WTC11 (cell line): ENCODE data around the gene CARD11. TPM values are rescaled to one million over a fixed set of nuclear protein-coding genes. Genes with fewer than 3 reads are reported as not detected.

Experiments
- ATAC-seq: fragments of 200-7000 bp; cut with Tn5 transposase; 2 replicates; pipeline ENCODE4 v1.10.0; 2021; ENCODE audit warnings: mild to moderate bottlenecking, moderate library complexity
- CTCF ChIA-PET: fragments of 300-600 bp; sonication (Branson Sonifier 250); formaldehyde crosslinking; loops from one replicate; lab custom pipeline; 2021; ENCODE audit warnings: antibody characterized with exemption; lab: Charles Lee
- POLR2A ChIA-PET: fragments of 350-600 bp; sonication (Branson Sonifier 250); formaldehyde crosslinking; loops from one replicate; lab custom pipeline; 2021; ENCODE audit warnings: antibody characterized with exemption; lab: Charles Lee
- DNase-seq: peaks from one replicate; pipeline ENCODE4 v3.0.0; 2021; ENCODE audit warnings: low spot score
- H3K27ac Mint-ChIP-seq: 2 replicates; pipeline ENCODE4 v1.8.0; 2021; ENCODE audit warnings: mixed read lengths
- H3K27me3 Mint-ChIP-seq: 2 replicates; pipeline ENCODE4 v1.8.0; 2021; ENCODE audit warnings: low read depth, mild to moderate bottlenecking, moderate library complexity, mixed read lengths
- H3K36me3 Mint-ChIP-seq: 2 replicates; pipeline ENCODE4 v1.8.0; 2021; ENCODE audit warnings: mixed read lengths
- H3K4me1 Mint-ChIP-seq: 2 replicates; pipeline ENCODE4 v1.8.0; 2022; ENCODE audit warnings: mixed read lengths
- H3K4me3 Mint-ChIP-seq: 2 replicates; pipeline ENCODE4 v1.8.0; 2021; ENCODE audit warnings: mild to moderate bottlenecking, moderate library complexity, mixed read lengths
- H3K9me3 Mint-ChIP-seq: 2 replicates; pipeline ENCODE4 v1.8.0; 2021; ENCODE audit warnings: mixed read lengths
- ATF2 ChIP-seq: sonication (generic); formaldehyde crosslinking; IDR thresholded peaks from 2 replicates; pipeline ENCODE4 v1.8.1; 2022; ENCODE audit warnings: low read depth, missing genetic modification reagents, borderline replicate concordance
- ESRRA ChIP-seq: sonication (generic); formaldehyde crosslinking; IDR thresholded peaks from 2 replicates; pipeline ENCODE4 v1.8.1; 2022; ENCODE audit warnings: mild to moderate bottlenecking, missing genetic modification reagents, borderline replicate concordance
- FOXP4 ChIP-seq: sonication (generic); formaldehyde crosslinking; IDR thresholded peaks from 2 replicates; pipeline ENCODE4 v1.8.0; 2022; ENCODE audit warnings: mild to moderate bottlenecking, missing genetic modification reagents
- GABPB1 ChIP-seq: sonication (generic); formaldehyde crosslinking; IDR thresholded peaks from 2 replicates; pipeline ENCODE4 v1.8.1; 2023; ENCODE audit warnings: mild to moderate bottlenecking, missing genetic modification reagents
- GTF2I ChIP-seq: fragments of 250-450 bp; sonication (Bioruptor Pico); conservative IDR thresholded peaks from 2 replicates; pipeline ENCODE4 v1.4.0; 2021; ENCODE audit warnings: mild to moderate bottlenecking
- HMGXB4 ChIP-seq: sonication (generic); formaldehyde crosslinking; IDR thresholded peaks from 2 replicates; pipeline ENCODE4 v1.8.1; 2023; ENCODE audit warnings: mild to moderate bottlenecking, moderate library complexity, missing genetic modification reagents
- IRF1 ChIP-seq: sonication (generic); formaldehyde crosslinking; IDR thresholded peaks from 2 replicates; pipeline ENCODE4 v1.8.0; 2023; ENCODE audit warnings: missing genetic modification reagents
- IRF2 ChIP-seq: sonication (generic); formaldehyde crosslinking; IDR thresholded peaks from 2 replicates; pipeline ENCODE4 v1.8.0; 2022; ENCODE audit warnings: low read depth, missing genetic modification reagents, borderline replicate concordance
- NFE2L1 ChIP-seq: sonication (generic); formaldehyde crosslinking; IDR thresholded peaks from 2 replicates; pipeline ENCODE4 v1.8.1; 2023; ENCODE audit warnings: missing genetic modification reagents
- NR3C1 ChIP-seq: sonication (generic); formaldehyde crosslinking; conservative IDR thresholded peaks from 2 replicates; pipeline ENCODE4 v1.8.1; 2023; ENCODE audit warnings: low read depth, mild to moderate bottlenecking, missing genetic modification reagents
- PREB ChIP-seq: sonication (generic); formaldehyde crosslinking; IDR thresholded peaks from 2 replicates; pipeline ENCODE4 v1.8.1; 2022; ENCODE audit warnings: mild to moderate bottlenecking, missing genetic modification reagents, moderate library complexity, borderline replicate concordance
- SMAD3 ChIP-seq: sonication (generic); formaldehyde crosslinking; IDR thresholded peaks from 2 replicates; pipeline ENCODE4 v1.8.0; 2022; ENCODE audit warnings: missing genetic modification reagents, mild to moderate bottlenecking, borderline replicate concordance
- SP1 ChIP-seq: sonication (generic); formaldehyde crosslinking; conservative IDR thresholded peaks from 2 replicates; pipeline ENCODE4 v1.8.1; 2022; ENCODE audit warnings: missing genetic modification reagents
- TP53 ChIP-seq: sonication (generic); formaldehyde crosslinking; IDR thresholded peaks from 2 replicates; pipeline ENCODE4 v1.8.1; 2023; ENCODE audit warnings: mild to moderate bottlenecking, missing genetic modification reagents
- USF1 ChIP-seq: sonication (generic); formaldehyde crosslinking; IDR thresholded peaks from 2 replicates; pipeline ENCODE4 v1.8.0; 2022; ENCODE audit warnings: mild to moderate bottlenecking, missing genetic modification reagents
- ZBTB43 ChIP-seq: sonication (generic); formaldehyde crosslinking; IDR thresholded peaks from 2 replicates; pipeline ENCODE4 v1.8.1; 2023; ENCODE audit warnings: mild to moderate bottlenecking, missing genetic modification reagents
- ZNF138 ChIP-seq: sonication (generic); formaldehyde crosslinking; conservative IDR thresholded peaks from 2 replicates; pipeline ENCODE4 v1.8.1; 2022; ENCODE audit warnings: mild to moderate bottlenecking, moderate library complexity, missing genetic modification reagents
- ZNF396 ChIP-seq: fragments of 250-450 bp; sonication (Bioruptor Pico); IDR thresholded peaks from 2 replicates; pipeline ENCODE4 v1.8.0; 2021; ENCODE audit warnings: mild to moderate bottlenecking, moderate library complexity, borderline replicate concordance
- ZNF423 ChIP-seq: fragments of 250-450 bp; sonication (Bioruptor Pico); IDR thresholded peaks from 2 replicates; pipeline ENCODE4 v2.1.2; 2022; ENCODE audit warnings: mild to moderate bottlenecking, moderate library complexity
- ZNF532 ChIP-seq: fragments of 250-450 bp; sonication (Bioruptor Pico); IDR thresholded peaks from 2 replicates; pipeline ENCODE4 v1.9.0; 2021; ENCODE audit warnings: mild to moderate bottlenecking, borderline replicate concordance
- total RNA-seq: library from RNA; stranded (reverse); gene quantifications from 3 replicates; pipeline ENCODE4 v1.2.3, GENCODE V29; 2021

The CARD11 gene
- total RNA-seq, 1 experiment from 2014 or later: 40.8 TPM

- CTCF ChIA-PET: interaction anchor here (0.6 to 1.3 kb wide), 2 partner anchors 62 to 247 kb away, joined by 4 to 5 read pairs; no protein-coding TSS in a partner anchor
- no peaks in the 10 kb centered on the region for H3K27me3 Mint-ChIP-seq
- peaks cover 9% of the 10 kb centered on the region for H3K9me3 Mint-ChIP-seq
- H3K36me3 Mint-ChIP-seq: peaks cover 7% of the 10 kb centered on the region; the same call in 1 of the 2 replicates
- no peak for ATAC-seq
- no peak for TF ChIP-seq ESRRA (CRISPR knock-in tag)
- TF ChIP-seq HMGXB4 (CRISPR knock-in tag): no peak
- no peak for TF ChIP-seq ZNF396 (CRISPR knock-in tag)
- no peak for TF ChIP-seq ZBTB43
- TF ChIP-seq SMAD3: no peak
- TF ChIP-seq NFE2L1: no peak
- TF ChIP-seq ATF2: no peak
- TF ChIP-seq, all 79 proteins: peak for 0
- Mint-ChIP-seq H3K4me3 (no peak overlapping the region), H3K4me1 (peaks cover 19% of the 10 kb centered on the region), H3K27ac (no peak overlapping the region; the same call in 1 of the 2 replicates)
- DNase-seq: no peak
- POLR2A ChIA-PET: no interaction called here
These were observed 60.1 kb downstream of the CARD11 start for GRCh38 chr7:2983586-2983985.

- Mint-ChIP-seq H3K27ac (no peak overlapping the region), H3K36me3 (peaks cover 7% of the 10 kb centered on the region; the same call in 1 of the 2 replicates), H3K27me3 (no peaks in the 10 kb centered on the region), H3K9me3 (peaks cover 7% of the 10 kb centered on the region; the same call in 1 of the 2 replicates), H3K4me1 (peaks cover 24% of the 10 kb centered on the region), H3K4me3 (no peak overlapping the region)
- CTCF ChIA-PET: no interaction called here
- DNase-seq: no peak
- POLR2A ChIA-PET: no interaction called here
- no peak for ATAC-seq
- no peak for TF ChIP-seq IRF1 (CRISPR knock-in tag)
- no peak for TF ChIP-seq GABPB1 (CRISPR knock-in tag)
- TF ChIP-seq FOXP4: no peak
- TF ChIP-seq USF1: no peak
- TF ChIP-seq IRF2 (CRISPR knock-in tag): no peak
- TF ChIP-seq ZBTB43: no peak
- no peak for TF ChIP-seq TP53
- TF ChIP-seq NR3C1: no peak
- TF ChIP-seq GTF2I: no peak
- no peak for TF ChIP-seq ZNF138 (CRISPR knock-in tag)
- no peak for TF ChIP-seq ZNF423
- TF ChIP-seq SMAD3: no peak
- no peak for TF ChIP-seq SP1
- TF ChIP-seq ZNF532 (CRISPR knock-in tag): no peak
- no peak for TF ChIP-seq PREB (CRISPR knock-in tag)
These were observed 60.8 kb downstream of the CARD11 start for GRCh38 chr7:2982831-2983230.
